Measurements from ENCODE around the gene DENND5A. TPM values are rescaled to one million over a fixed set of nuclear protein-coding genes. Genes with fewer than 3 reads are reported as not detected.
A peak's percentile ranks its signal among the peaks of the same experiment; 100 is the strongest.

DENND5A gene
- total RNA-seq = 100 to 1,000 TPM; 110 to 134 (median 118) TPM

DNA sequence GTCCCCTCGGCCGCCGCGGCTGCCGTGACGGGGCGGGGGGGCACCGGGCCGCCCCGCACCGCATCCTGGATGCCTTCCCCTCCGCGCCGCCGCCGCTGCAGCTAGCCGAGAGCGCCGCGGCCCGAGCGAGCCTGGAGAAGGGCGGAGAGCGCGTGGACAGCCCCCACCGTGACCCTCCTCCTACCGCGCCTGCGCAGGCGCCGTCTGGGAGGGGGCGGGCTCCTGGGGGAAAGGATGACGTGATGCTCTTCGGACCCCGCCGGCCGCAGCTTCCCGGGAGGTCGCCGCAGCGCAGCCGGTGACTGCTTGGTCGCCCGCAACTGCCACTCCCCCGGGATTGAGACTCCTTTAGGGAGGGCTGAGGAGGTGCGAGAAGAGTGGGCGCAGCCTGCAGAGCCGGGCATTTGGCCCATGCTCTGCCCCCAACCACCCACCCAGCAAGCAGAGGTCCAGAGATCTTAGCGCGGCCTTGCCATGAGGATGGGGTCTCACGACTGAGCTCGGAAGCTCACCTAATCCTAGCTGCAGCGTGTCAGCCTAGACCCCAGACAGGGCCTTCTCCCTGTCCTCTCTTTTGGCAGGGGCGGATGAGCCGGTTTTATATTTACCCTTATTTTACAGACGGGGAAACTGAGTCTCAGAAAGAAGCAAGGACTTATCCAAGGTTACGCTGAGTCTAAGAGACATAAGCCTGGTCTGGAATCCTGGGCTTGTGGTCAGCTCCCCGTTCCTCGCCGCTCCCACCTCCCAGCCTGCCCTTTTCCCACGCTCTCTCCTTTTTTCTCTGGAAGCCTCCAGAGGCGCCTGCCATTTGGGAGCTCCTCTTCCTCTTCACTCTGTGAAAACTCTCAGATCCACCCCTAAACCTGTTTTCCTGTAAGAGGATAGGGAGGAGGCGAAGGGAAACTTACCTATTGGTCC is at the start of gene DENND5A:
DENND5A (minus strand) TSS at position 140 of the 921 bp plus-strand sequence. CDS start 281 bp downstream, outside the sequence.
- Histone ChIP-seq H3K27ac (peak within 1 kb of the TSS; percentile 94 to 98 (median 96)), H3K4me1 (peaks cover 0 to 38% (median 8%) of the 10 kb centered on the region in 4 donors), H3K36me3 (no peaks in the 10 kb centered on the region), H3K4me3 (peak within 1 kb of the TSS; percentile 88 to 96 (median 91)), H3K9me3 (no peaks in the 10 kb centered on the region), H3K27me3 (no peaks in the 10 kb centered on the region)
- WGBS, 2 donors = 8 to 35% methylated on average over 13 to 62 of the region's 63 CpGs
- peak; percentile 53 to 61 for DNase-seq (ENCODE audit: low spot score in 2 of 2)
- TF ChIP-seq, protein P1, sequence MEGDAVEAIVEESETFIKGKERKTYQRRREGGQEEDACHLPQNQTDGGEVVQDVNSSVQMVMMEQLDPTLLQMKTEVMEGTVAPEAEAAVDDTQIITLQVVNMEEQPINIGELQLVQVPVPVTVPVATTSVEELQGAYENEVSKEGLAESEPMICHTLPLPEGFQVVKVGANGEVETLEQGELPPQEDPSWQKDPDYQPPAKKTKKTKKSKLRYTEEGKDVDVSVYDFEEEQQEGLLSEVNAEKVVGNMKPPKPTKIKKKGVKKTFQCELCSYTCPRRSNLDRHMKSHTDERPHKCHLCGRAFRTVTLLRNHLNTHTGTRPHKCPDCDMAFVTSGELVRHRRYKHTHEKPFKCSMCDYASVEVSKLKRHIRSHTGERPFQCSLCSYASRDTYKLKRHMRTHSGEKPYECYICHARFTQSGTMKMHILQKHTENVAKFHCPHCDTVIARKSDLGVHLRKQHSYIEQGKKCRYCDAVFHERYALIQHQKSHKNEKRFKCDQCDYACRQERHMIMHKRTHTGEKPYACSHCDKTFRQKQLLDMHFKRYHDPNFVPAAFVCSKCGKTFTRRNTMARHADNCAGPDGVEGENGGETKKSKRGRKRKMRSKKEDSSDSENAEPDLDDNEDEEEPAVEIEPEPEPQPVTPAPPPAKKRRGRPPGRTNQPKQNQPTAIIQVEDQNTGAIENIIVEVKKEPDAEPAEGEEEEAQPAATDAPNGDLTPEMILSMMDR (IDR thresholded peaks at IDR 0.05) = no peak
- peak in 1 of 2 donors; percentile 81 for TF ChIP-seq EP300 (IDR thresholded peaks at IDR 0.05)
- peak; percentile 82 to 89 for TF ChIP-seq POLR2A (IDR thresholded peaks at IDR 0.05)

DNA sequence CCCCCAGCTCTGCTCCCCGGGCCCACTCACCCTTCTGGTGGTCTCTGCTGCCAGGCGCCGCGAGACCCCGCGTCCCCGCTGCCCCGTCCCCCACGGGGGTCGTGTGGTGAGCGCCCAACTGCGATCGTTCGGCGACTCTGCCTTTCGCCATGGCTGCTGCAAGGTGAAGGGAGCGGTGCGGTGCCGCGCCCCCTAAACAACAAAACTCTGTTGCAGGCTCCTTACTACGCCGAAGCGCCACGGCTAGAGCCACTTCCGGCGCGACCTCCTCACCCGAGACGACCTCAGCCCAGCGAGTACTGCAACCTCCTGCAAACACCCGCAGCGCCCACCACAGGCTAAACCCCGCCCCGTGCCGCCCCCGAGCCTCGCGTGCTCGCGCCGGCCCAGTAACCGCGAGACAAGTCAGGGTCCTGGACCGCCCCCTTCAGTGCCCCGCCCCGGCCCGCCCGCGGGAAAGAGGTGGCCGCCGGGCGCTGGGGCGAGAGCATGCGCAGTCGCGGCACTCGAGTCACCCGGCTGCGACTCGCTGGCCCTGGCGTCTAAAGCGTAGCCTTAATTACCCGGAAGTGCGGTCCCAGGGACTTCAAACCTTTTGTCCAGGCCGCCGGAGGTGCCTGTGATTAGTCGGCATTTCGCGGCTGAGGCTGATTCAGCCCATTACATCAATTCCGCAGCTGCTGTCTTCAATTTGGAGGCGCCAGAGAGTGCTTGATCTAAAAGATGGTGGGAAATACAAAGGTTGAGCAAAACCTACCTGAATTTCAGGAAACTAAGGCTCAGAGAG is 49.3 kb upstream of the DENND5A start, which contains the start of gene TMEM41B:
TMEM41B (minus strand) TSS at position 303 of the 787 bp plus-strand sequence; CDS start at position 151, 152 bp downstream.
- TF ChIP-seq POLR2A (IDR thresholded peaks at IDR 0.05) = peak in 1 of 2 donors; percentile 71
- TF ChIP-seq, protein P1 (IDR thresholded peaks at IDR 0.05) = no peak
- TF ChIP-seq EP300 (IDR thresholded peaks at IDR 0.05) = peak; percentile 85 to 89
- no peaks in the 10 kb centered on the region for H3K36me3 ChIP-seq
- peaks cover 0 to 6% of the 10 kb centered on the region in 2 donors for H3K27me3 ChIP-seq
- peak within 1 kb of the TSS; percentile 70 to 95 (median 87) for H3K4me3 ChIP-seq
- peak within 1 kb of the TSS; percentile 57 to 89 (median 82) for H3K27ac ChIP-seq
- no peaks in the 10 kb centered on the region for H3K9me3 ChIP-seq
- peak; percentile 94 for DNase-seq (ENCODE audit: low spot score in 2 of 2)
- 0 to 1% methylated on average over 34 to 58 of the region's 71 CpGs for WGBS, 2 donors
- peaks cover 0 to 24% (median 0%) of the 10 kb centered on the region in 4 donors for H3K4me1 ChIP-seq

DNA sequence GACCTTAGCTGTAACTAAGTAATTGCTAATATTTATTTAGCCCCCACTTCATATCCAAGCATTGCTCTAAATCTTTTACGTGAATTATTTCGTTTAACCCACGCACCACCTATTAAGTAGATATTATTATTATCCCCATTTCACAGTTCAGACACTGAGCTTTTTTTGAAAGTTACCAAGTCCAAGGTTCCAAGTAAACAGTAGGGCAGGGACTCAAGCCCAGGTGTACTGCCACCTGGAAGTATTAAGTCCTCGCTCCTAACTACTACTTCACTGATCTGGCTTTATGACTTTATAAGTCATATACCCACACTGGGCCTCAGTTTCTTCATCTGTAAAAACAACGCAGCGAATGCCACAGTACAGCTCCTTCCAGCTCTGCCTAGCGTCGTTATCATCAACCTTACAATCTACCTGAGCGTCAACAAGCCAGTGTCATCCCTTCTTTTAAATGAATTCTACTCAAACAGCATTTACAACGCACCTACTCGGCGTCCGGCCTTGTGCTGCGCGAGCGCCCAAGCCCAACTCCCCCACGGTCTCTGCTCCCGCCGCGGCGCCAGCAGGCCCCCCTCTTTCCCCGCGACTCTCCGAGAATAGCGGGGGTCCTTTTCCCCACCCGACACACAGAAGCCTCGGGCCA is 48.6 kb upstream of the DENND5A start:
- H3K27me3 ChIP-seq = peaks cover 0 to 6% of the 10 kb centered on the region in 2 donors
- DNase-seq (ENCODE audit: low spot score in 2 of 2) = no peak
- TF ChIP-seq POLR2A (IDR thresholded peaks at IDR 0.05) = no peak
- TF ChIP-seq, protein P1 (IDR thresholded peaks at IDR 0.05) = no peak
- TF ChIP-seq EP300 (IDR thresholded peaks at IDR 0.05) = no peak
- no peaks in the 10 kb centered on the region for H3K36me3 ChIP-seq
- peak overlapping the region; percentile 70 to 95 (median 87) for H3K4me3 ChIP-seq
- WGBS, 2 donors = 1% methylated on average over 27 of the region's 27 CpGs
- H3K4me1 ChIP-seq = peaks cover 0 to 24% (median 0%) of the 10 kb centered on the region in 4 donors
- peak overlapping the region; percentile 57 to 89 (median 82) for H3K27ac ChIP-seq
- no peaks in the 10 kb centered on the region for H3K9me3 ChIP-seq

DNA sequence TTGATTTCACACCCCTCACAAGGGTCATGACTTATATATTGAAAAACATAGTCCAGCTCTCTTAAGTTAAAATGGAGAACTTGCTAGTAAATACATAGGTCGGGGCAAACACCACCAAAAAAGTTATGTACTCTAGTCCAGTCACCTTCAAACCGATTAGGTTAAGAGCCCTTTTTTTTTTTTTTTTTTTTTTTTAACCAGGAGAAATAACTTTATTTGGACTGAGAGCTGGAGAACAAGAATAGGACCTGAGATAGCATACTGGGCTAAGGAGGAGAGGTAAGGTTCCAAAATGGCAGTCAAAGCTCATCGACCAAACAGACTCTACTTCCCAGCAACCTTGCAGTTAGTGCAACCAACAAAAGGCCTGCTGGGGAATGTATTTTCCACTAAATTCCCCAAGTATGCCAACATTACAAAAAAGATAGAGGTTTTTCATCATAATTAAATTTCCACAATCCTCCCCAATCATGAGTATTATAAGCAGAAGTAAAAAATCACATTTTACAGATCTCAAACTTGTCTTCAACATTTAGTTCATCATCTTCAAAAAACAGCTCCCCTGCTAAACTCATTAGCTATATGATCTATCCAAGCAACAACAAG is 45.4 kb upstream of the DENND5A start:
- Histone ChIP-seq H3K36me3 (no peaks in the 10 kb centered on the region), H3K27me3 (no peaks in the 10 kb centered on the region), H3K27ac (no peak overlapping the region), H3K4me1 (peaks cover 0 to 24% (median 0%) of the 10 kb centered on the region in 4 donors), H3K9me3 (no peaks in the 10 kb centered on the region), H3K4me3 (no peak overlapping the region)
- TF ChIP-seq EP300 (IDR thresholded peaks at IDR 0.05) (no peak), POLR2A (IDR thresholded peaks at IDR 0.05) (no peak)
- TF ChIP-seq, protein P1 (IDR thresholded peaks at IDR 0.05) = no peak
- 90 to 96% methylated on average over 3 of the region's 3 CpGs for WGBS, 2 donors
- no peak for DNase-seq (ENCODE audit: low spot score in 2 of 2)
